Common myeloid progenitor, CD34-positive (primary cell): ENCODE data around the gene TCF12.
A peak's percentile ranks its signal among the peaks of the same experiment; 100 is the strongest.

Source experiments
- CTCF ChIA-PET: fragments of 350-600 bp; sonication (Branson Sonifier 250); formaldehyde crosslinking; loops from one replicate; lab custom pipeline; 2021; ENCODE audit warnings: antibody characterized with exemption; lab: Charles Lee
- POLR2A ChIA-PET: fragments of 350-600 bp; sonication (Branson Sonifier 250); formaldehyde crosslinking; loops from one replicate; lab custom pipeline; 2021; ENCODE audit warnings: antibody characterized with exemption; lab: Charles Lee
- DNase-seq, 3 donors: peaks; one replicate each; pipeline versions ENCODE4 v3.0.0 to v3.0.0-alpha.2; 2013
- H3K27ac ChIP-seq, 2 experiments: 1 replicate in 1 of 2; 2 replicates in 1 of 2; pipeline ENCODE4 v1.7.0; 2013; ENCODE audit warnings: inconsistent platforms in 2 of 2, low read length in 2 of 2, mild to moderate bottlenecking in 2 of 2, low read depth in 1 of 2, moderate library complexity in 1 of 2; ENCODE audit not compliant: severe bottlenecking in 2 of 2, insufficient read depth in 1 of 2, poor library complexity in 1 of 2
- H3K27me3 ChIP-seq, 5 experiments: replicated peaks in 2 of 5; 1 replicate in 3 of 5; 2 replicates in 2 of 5; pipeline versions ENCODE4 v1.6.1 to v1.7.0; 2013; ENCODE audit warnings: low read length in 4 of 5, mild to moderate bottlenecking in 2 of 5, moderate library complexity in 2 of 5, inconsistent platforms in 1 of 5; ENCODE audit not compliant: insufficient read depth in 5 of 5, control insufficient read depth in 4 of 5
- H3K36me3 ChIP-seq, 4 experiments: 1 replicate in 2 of 4; 2 replicates in 2 of 4; pipeline versions ENCODE4 v1.6.1 to v1.7.0; 2013; ENCODE audit warnings: low read length in 3 of 4, control low read depth in 1 of 4, mild to moderate bottlenecking in 1 of 4; ENCODE audit not compliant: control insufficient read depth in 4 of 4, insufficient read depth in 4 of 4
- H3K4me1 ChIP-seq, 4 experiments: 1 replicate in 3 of 4; 2 replicates in 1 of 4; pipeline versions ENCODE4 v1.6.1 to v1.7.1; 2013; ENCODE audit warnings: low read length in 3 of 4, mild to moderate bottlenecking in 3 of 4, control low read depth in 1 of 4, inconsistent platforms in 1 of 4, moderate library complexity in 1 of 4; ENCODE audit not compliant: control insufficient read depth in 4 of 4, insufficient read depth in 4 of 4; ENCODE audit errors: control extremely low read depth in 1 of 4
- H3K4me3 ChIP-seq, 7 experiments: 1 replicate in 4 of 7; 2 replicates in 3 of 7; pipeline versions ENCODE4 v1.5.1 to v1.7.0; 2013; ENCODE audit warnings: mild to moderate bottlenecking in 7 of 7, low read length in 6 of 7, moderate library complexity in 6 of 7, inconsistent platforms in 2 of 7, low read depth in 2 of 7, control low read depth in 1 of 7; ENCODE audit not compliant: insufficient read depth in 4 of 7, control insufficient read depth in 1 of 7; ENCODE audit errors: extremely low read depth in 1 of 7
- H3K9me3 ChIP-seq, 5 experiments: 1 replicate in 4 of 5; 2 replicates in 1 of 5; pipeline versions ENCODE4 v1.6.1 to v1.7.1; 2013; ENCODE audit warnings: low read length in 4 of 5, mild to moderate bottlenecking in 2 of 5, inconsistent platforms in 1 of 5, low read depth in 1 of 5, moderate library complexity in 1 of 5; ENCODE audit not compliant: control insufficient read depth in 4 of 5, insufficient read depth in 2 of 5; ENCODE audit errors: control extremely low read depth in 1 of 5
- WGBS: methylation state at CpG from one replicate; pipeline ENCODE4 v1.1.5; 2013; ENCODE audit not compliant: insufficient coverage; 5-methylcytosine and 5-hydroxymethylcytosine counted together

Gene TCF12

GRCh38 chr15:57082054-57082728 lies 163.7 kb downstream of the TCF12 start:
- peaks cover 17 to 34% (median 21%) of the 10 kb centered on the region in 4 experiments for H3K4me1 ChIP-seq
- H3K27ac ChIP-seq: peak overlapping the region in 1 of 2 experiments; percentile 7
- POLR2A ChIA-PET: no interaction called here
- WGBS: no CpG with 5 or more reads among the region's 3 CpGs
- H3K9me3 ChIP-seq: no peaks in the 10 kb centered on the region
- no peaks in the 10 kb centered on the region for H3K36me3 ChIP-seq
- DNase-seq: peak in 2 of 3 donors; percentile 31 to 52
- CTCF ChIA-PET: interaction anchor here (1.4 kb wide), 1 partner anchor 27 kb away, joined by 3 read pairs; no protein-coding TSS in a partner anchor
- no peak overlapping the region for H3K4me3 ChIP-seq
- no peaks in the 10 kb centered on the region for H3K27me3 ChIP-seq

- no peak overlapping the region for H3K4me3 ChIP-seq
- no peaks in the 10 kb centered on the region for H3K36me3 ChIP-seq
- H3K27ac ChIP-seq: no peak overlapping the region
- no peaks in the 10 kb centered on the region for H3K9me3 ChIP-seq
- H3K27me3 ChIP-seq: no peaks in the 10 kb centered on the region
- CTCF ChIA-PET: interaction anchor here (1.2 kb wide), 1 partner anchor 10 kb away, joined by 3 read pairs; no protein-coding TSS in a partner anchor
- no peak for DNase-seq
- 86% methylated on average over 1 of the region's 3 CpGs for WGBS
- H3K4me1 ChIP-seq: peaks cover 15 to 30% (median 19%) of the 10 kb centered on the region in 4 experiments
- POLR2A ChIA-PET: no interaction called here
Measured at GRCh38 chr15:57084192-57084591, 165.7 kb downstream of the TCF12 start.

GRCh38 chr15:57085267-57085666 lies 166.8 kb downstream of the TCF12 start:
- Histone ChIP-seq H3K4me1 (peaks cover 9 to 22% (median 12%) of the 10 kb centered on the region in 4 experiments), H3K27me3 (no peaks in the 10 kb centered on the region), H3K36me3 (no peaks in the 10 kb centered on the region), H3K27ac (no peak overlapping the region), H3K9me3 (no peaks in the 10 kb centered on the region), H3K4me3 (no peak overlapping the region)
- ChIA-PET CTCF (interaction anchor here (0.9 kb wide), 1 partner anchor 9 kb away, joined by 3 read pairs; no protein-coding TSS in a partner anchor), POLR2A (no interaction called here)
- no peak for DNase-seq
- no CpG with 5 or more reads among the region's 4 CpGs for WGBS

GRCh38 chr15:57086857-57087427 lies 168.5 kb downstream of the TCF12 start:
- Histone ChIP-seq H3K9me3 (no peaks in the 10 kb centered on the region), H3K36me3 (peaks cover 0 to 5% (median 0%) of the 10 kb centered on the region in 4 experiments), H3K27ac (no peak overlapping the region), H3K27me3 (no peaks in the 10 kb centered on the region), H3K4me1 (peaks cover 0 to 7% (median 3%) of the 10 kb centered on the region in 4 experiments), H3K4me3 (no peak overlapping the region)
- WGBS: 100% methylated on average over 2 of the region's 4 CpGs
- no peak for DNase-seq
- ChIA-PET CTCF (no interaction called here), POLR2A (no interaction called here)

GRCh38 chr15:57089815-57090495 lies 171.5 kb downstream of the TCF12 start:
- Histone ChIP-seq H3K27ac (no peak overlapping the region), H3K9me3 (no peaks in the 10 kb centered on the region), H3K27me3 (no peaks in the 10 kb centered on the region), H3K4me1 (peaks cover 0 to 12% (median 6%) of the 10 kb centered on the region in 4 experiments), H3K36me3 (peaks cover 3 to 11% (median 6%) of the 10 kb centered on the region in 4 experiments), H3K4me3 (no peak overlapping the region)
- no peak for DNase-seq
- 100% methylated on average over 2 of the region's 6 CpGs for WGBS
- POLR2A ChIA-PET: interaction anchor here (0.5 kb wide), 1 partner anchor 20 kb away, joined by 3 read pairs; no protein-coding TSS in a partner anchor
- CTCF ChIA-PET: no interaction called here

- H3K27me3 ChIP-seq: no peaks in the 10 kb centered on the region
- DNase-seq: no peak
- peaks cover 0 to 12% (median 6%) of the 10 kb centered on the region in 4 experiments for H3K4me1 ChIP-seq
- no peak overlapping the region for H3K27ac ChIP-seq
- H3K9me3 ChIP-seq: no peaks in the 10 kb centered on the region
- H3K4me3 ChIP-seq: no peak overlapping the region
- POLR2A ChIA-PET: no interaction called here
- CTCF ChIA-PET: interaction anchor here (0.9 kb wide), 1 partner anchor 61 kb away, joined by 3 read pairs; no protein-coding TSS in a partner anchor
- WGBS: no CpG with 5 or more reads among the region's 4 CpGs
- H3K36me3 ChIP-seq: peaks cover 3 to 13% (median 6%) of the 10 kb centered on the region in 4 experiments
Measured at GRCh38 chr15:57090496-57090859, 172.0 kb downstream of the TCF12 start.
